Hepatocyte (in vitro differentiated cells): ENCODE data around the gene MKI67. TPM values are rescaled to one million over a fixed set of nuclear protein-coding genes. Genes with fewer than 3 reads are reported as not detected.

Experiments used
- DNase-seq: peaks from one replicate; pipeline ENCODE4 v3.0.0-alpha.2; 2016; ENCODE audit warnings: low spot score
- H2AFZ ChIP-seq: fragments of 200-600 bp; sonication (generic); 2 replicates; pipeline ENCODE4 v1.6.0; 2016; ENCODE audit warnings: antibody characterized with exemption, mild to moderate bottlenecking
- H3K27ac ChIP-seq: fragments of 200-600 bp; sonication (generic); 2 replicates; pipeline ENCODE4 v1.5.1; 2016; ENCODE audit warnings: mild to moderate bottlenecking
- H3K27me3 ChIP-seq: fragments of 200-600 bp; sonication (generic); 2 replicates; pipeline ENCODE4 v1.6.1; 2016
- H3K36me3 ChIP-seq: fragments of 200-600 bp; sonication (generic); replicated peaks from 2 replicates; pipeline ENCODE4 v1.5.1; 2016; ENCODE audit warnings: low read depth; ENCODE audit not compliant: insufficient read depth
- H3K4me1 ChIP-seq: fragments of 200-600 bp; sonication (generic); 2 replicates; pipeline ENCODE4 v1.5.1; 2016; ENCODE audit warnings: mild to moderate bottlenecking, moderate library complexity; ENCODE audit not compliant: insufficient read depth
- H3K4me2 ChIP-seq: fragments of 200-600 bp; sonication (generic); 2 replicates; pipeline ENCODE4 v1.6.0; 2016
- H3K4me3 ChIP-seq: fragments of 200-600 bp; sonication (generic); 2 replicates; pipeline ENCODE4 v1.5.1; 2016; ENCODE audit warnings: mild to moderate bottlenecking
- H3K79me2 ChIP-seq: fragments of 200-600 bp; sonication (generic); 2 replicates; pipeline ENCODE4 v1.6.0; 2017; ENCODE audit warnings: mild to moderate bottlenecking
- H3K9me2 ChIP-seq: fragments of 200-600 bp; sonication (generic); replicated peaks from 2 replicates; pipeline ENCODE4 v1.6.0; 2017; ENCODE audit warnings: mild to moderate bottlenecking; ENCODE audit not compliant: insufficient read depth
- H3K9me3 ChIP-seq: fragments of 200-600 bp; sonication (generic); 2 replicates; pipeline ENCODE4 v1.5.1; 2016; ENCODE audit warnings: low read depth, mild to moderate bottlenecking
- H4K20me1 ChIP-seq: fragments of 200-600 bp; sonication (generic); 2 replicates; pipeline ENCODE4 v1.6.0; 2016; ENCODE audit warnings: mild to moderate bottlenecking; ENCODE audit not compliant: insufficient read depth, poor library complexity, severe bottlenecking
- EZH2 ChIP-seq: fragments of 200-600 bp; sonication (generic); IDR thresholded peaks from 2 replicates; pipeline ENCODE4 v1.6.1; 2016; ENCODE audit warnings: antibody characterized with exemption, mild to moderate bottlenecking, borderline replicate concordance
- EZH2phosphoT487 ChIP-seq: fragments of 200-600 bp; sonication (generic); IDR thresholded peaks from one replicate; pipeline ENCODE4 v1.6.1; 2018; ENCODE audit warnings: antibody characterized with exemption, mild to moderate bottlenecking, low read depth, moderate library complexity; ENCODE audit not compliant: unreplicated experiment, severe bottlenecking
- WGBS: methylation state at CpG from one replicate; pipeline ENCODE4 v1.1.6; 2016; ENCODE audit warnings: low lambda C conversion rate; ENCODE audit errors: missing lambda C conversion rate; 5-methylcytosine and 5-hydroxymethylcytosine counted together
- polyA plus RNA-seq: library from polyadenylated mRNA; unstranded; fragments of >200 nt; fragmentation: Nextera tagmentation; extraction: Ambion mirVana; gene quantifications from 2 replicates; pipeline ENCODE4 v1.2.1, GENCODE V29; 2016
- total RNA-seq: library from RNA; depleted of rRNA; stranded (reverse); fragments of >200 nt; gene quantifications from 2 replicates; pipeline ENCODE4 v1.2.3, GENCODE V29; 2014
- TF ChIP-seq, protein P1 (sequence below): fragments of 200-600 bp; sonication (generic); IDR thresholded peaks from 2 replicates; pipeline ENCODE4 v1.5.1; 2016; ENCODE audit warnings: antibody characterized with exemption, mild to moderate bottlenecking; ENCODE audit not compliant: poor library complexity

Gene MKI67
- total and polyA plus RNA-seq, 2 experiments from 2014 or later = 8.1 to 13.1 TPM

- Histone ChIP-seq H2AFZ (no peak overlapping the region), H3K27me3 (no peaks in the 10 kb centered on the region), H3K4me2 (no peak overlapping the region), H3K9me2 (no peaks in the 10 kb centered on the region), H3K4me3 (no peak overlapping the region), H3K79me2 (no peaks in the 10 kb centered on the region), H3K9me3 (no peaks in the 10 kb centered on the region), H3K27ac (no peak overlapping the region), H3K36me3 (no peaks in the 10 kb centered on the region), H3K4me1 (no peaks in the 10 kb centered on the region), H4K20me1 (no peaks in the 10 kb centered on the region)
- TF ChIP-seq, protein P1, sequence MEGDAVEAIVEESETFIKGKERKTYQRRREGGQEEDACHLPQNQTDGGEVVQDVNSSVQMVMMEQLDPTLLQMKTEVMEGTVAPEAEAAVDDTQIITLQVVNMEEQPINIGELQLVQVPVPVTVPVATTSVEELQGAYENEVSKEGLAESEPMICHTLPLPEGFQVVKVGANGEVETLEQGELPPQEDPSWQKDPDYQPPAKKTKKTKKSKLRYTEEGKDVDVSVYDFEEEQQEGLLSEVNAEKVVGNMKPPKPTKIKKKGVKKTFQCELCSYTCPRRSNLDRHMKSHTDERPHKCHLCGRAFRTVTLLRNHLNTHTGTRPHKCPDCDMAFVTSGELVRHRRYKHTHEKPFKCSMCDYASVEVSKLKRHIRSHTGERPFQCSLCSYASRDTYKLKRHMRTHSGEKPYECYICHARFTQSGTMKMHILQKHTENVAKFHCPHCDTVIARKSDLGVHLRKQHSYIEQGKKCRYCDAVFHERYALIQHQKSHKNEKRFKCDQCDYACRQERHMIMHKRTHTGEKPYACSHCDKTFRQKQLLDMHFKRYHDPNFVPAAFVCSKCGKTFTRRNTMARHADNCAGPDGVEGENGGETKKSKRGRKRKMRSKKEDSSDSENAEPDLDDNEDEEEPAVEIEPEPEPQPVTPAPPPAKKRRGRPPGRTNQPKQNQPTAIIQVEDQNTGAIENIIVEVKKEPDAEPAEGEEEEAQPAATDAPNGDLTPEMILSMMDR = no peak
- TF ChIP-seq EZH2 = no peak
- no peak for TF ChIP-seq EZH2phosphoT487
- WGBS = 37% methylated on average over 1 of the region's 1 CpG
- DNase-seq = no peak
Measured at GRCh38 chr10:128137877-128138276, 11.7 kb upstream of the MKI67 start.

DNA sequence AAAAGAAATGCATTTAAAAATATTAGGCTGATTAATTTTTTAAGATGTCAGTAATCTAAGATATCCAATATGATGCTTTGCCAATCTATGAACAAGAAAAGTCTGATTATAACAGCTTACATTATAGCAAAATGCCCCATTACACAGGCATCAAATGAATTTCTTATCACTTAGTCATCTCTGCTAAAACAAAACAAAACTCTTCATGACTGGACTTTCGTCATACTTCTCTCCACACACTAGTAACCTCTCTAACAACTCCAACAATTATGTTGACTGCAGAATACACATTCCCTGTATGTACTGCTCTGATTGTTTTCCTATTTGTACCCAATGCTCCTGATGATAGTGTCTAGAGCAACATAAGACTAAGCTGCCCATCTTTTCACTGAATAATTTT lies 3.8 kb upstream of the MKI67 start:
- H3K36me3 ChIP-seq = no peaks in the 10 kb centered on the region
- TF ChIP-seq, protein P1 = no peak
- TF ChIP-seq EZH2 = no peak
- no peak for TF ChIP-seq EZH2phosphoT487
- 89% methylated on average over 1 of the region's 1 CpG for WGBS
- no peak overlapping the region for H3K27ac ChIP-seq
- H3K4me2 ChIP-seq = no peak overlapping the region
- no peak overlapping the region for H3K4me3 ChIP-seq
- H3K4me1 ChIP-seq = peaks cover 8% of the 10 kb centered on the region
- peaks cover 7% of the 10 kb centered on the region for H3K79me2 ChIP-seq
- no peaks in the 10 kb centered on the region for H3K9me2 ChIP-seq
- no peak overlapping the region for H2AFZ ChIP-seq
- H3K9me3 ChIP-seq = no peaks in the 10 kb centered on the region
- no peaks in the 10 kb centered on the region for H4K20me1 ChIP-seq
- H3K27me3 ChIP-seq = no peaks in the 10 kb centered on the region
- no peak for DNase-seq

DNA sequence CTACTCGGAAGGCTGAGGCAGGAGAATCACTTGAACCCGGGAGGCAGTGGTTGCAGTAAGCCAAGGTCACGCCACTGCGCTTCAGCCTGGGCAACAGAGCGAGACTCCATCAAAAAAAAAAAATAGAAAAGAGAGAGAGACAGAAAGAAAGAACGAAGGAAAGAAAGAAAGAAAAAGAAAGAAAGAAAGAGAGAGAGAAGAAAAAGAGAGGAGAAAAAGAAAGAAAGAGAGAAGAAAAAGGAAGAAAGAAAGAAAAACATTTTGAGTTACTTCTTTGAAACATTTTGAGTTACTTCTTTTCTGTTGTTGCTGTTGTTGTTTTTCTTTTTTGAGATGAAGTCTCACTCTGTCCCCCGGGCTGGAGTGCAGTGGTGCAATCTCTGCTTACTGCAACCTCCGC lies 2.4 kb upstream of the MKI67 start:
- H4K20me1 ChIP-seq = no peaks in the 10 kb centered on the region
- 90% methylated on average over 6 of the region's 8 CpGs for WGBS

More for the DNA sequence above, 2.4 kb upstream of the MKI67 start:
- no peak overlapping the region for H3K4me3 ChIP-seq
- no peaks in the 10 kb centered on the region for H3K36me3 ChIP-seq
- no peaks in the 10 kb centered on the region for H3K9me2 ChIP-seq
- no peak overlapping the region for H3K27ac ChIP-seq
- H3K4me2 ChIP-seq = no peak overlapping the region
- H3K4me1 ChIP-seq = peaks cover 9% of the 10 kb centered on the region
- no peaks in the 10 kb centered on the region for H3K9me3 ChIP-seq
- peaks cover 22% of the 10 kb centered on the region for H3K79me2 ChIP-seq
- no peak for DNase-seq
- no peaks in the 10 kb centered on the region for H3K27me3 ChIP-seq
- no peak overlapping the region for H2AFZ ChIP-seq
- no peak for TF ChIP-seq EZH2
- TF ChIP-seq, protein P1 = no peak
- TF ChIP-seq EZH2phosphoT487 = no peak
